Activated CD4-positive, alpha-beta memory T cell treated with anti-CD3 and anti-CD28 coated beads, Interleukin-2, amount 10 ng/mL, durations not matched to agents 7 days and 5 days (primary cell): ENCODE data around the gene ESF1. TPM values are rescaled to one million over a fixed set of nuclear protein-coding genes. Genes with fewer than 3 reads are reported as not detected.
A peak's percentile ranks its signal among the peaks of the same experiment; 100 is the strongest.
"Not testable (repeated sequence)": the region's sequence is repeated elsewhere in the genome, so short reads cannot be mapped to it uniquely, and the experiment has no call there.

Experiments
- CTCF ChIA-PET: fragments of 350-600 bp; sonication (Branson Sonifier 250); formaldehyde crosslinking; loops from one replicate; lab custom pipeline; 2021; ENCODE audit warnings: antibody characterized with exemption, inconsistent platforms; lab: Charles Lee
- POLR2A ChIA-PET: fragments of 350-600 bp; sonication (Branson Sonifier 250); formaldehyde crosslinking; loops from one replicate; lab custom pipeline; 2021; ENCODE audit warnings: antibody characterized with exemption; lab: Charles Lee
- DNase-seq: peaks from one replicate; pipeline ENCODE4 v3.0.0-alpha.2; 2020
- H3K27ac Mint-ChIP-seq: one replicate; pipeline ENCODE4 v1.8.0; 2021; ENCODE audit warnings: mild to moderate bottlenecking, mixed read lengths
- H3K27me3 Mint-ChIP-seq: one replicate; pipeline ENCODE4 v1.8.0; 2021; ENCODE audit warnings: mixed read lengths
- H3K36me3 Mint-ChIP-seq: one replicate; pipeline ENCODE4 v1.8.0; 2021; ENCODE audit warnings: low read depth, mixed read lengths
- H3K4me1 Mint-ChIP-seq: one replicate; pipeline ENCODE4 v1.8.0; 2021; ENCODE audit warnings: mixed read lengths
- H3K4me3 Mint-ChIP-seq: one replicate; pipeline ENCODE4 v1.8.0; 2021; ENCODE audit warnings: mild to moderate bottlenecking, mixed read lengths
- H3K9me3 Mint-ChIP-seq: one replicate; pipeline ENCODE4 v1.8.0; 2021; ENCODE audit warnings: mixed read lengths
- total RNA-seq, 2 experiments: library from RNA; stranded (reverse); gene quantifications; one replicate each; pipeline ENCODE4 v1.2.3, GENCODE V29; 2021

Gene ESF1
- total RNA-seq, 2 experiments from 2014 or later, result 10.1 to 10.6 TPM

DNA sequence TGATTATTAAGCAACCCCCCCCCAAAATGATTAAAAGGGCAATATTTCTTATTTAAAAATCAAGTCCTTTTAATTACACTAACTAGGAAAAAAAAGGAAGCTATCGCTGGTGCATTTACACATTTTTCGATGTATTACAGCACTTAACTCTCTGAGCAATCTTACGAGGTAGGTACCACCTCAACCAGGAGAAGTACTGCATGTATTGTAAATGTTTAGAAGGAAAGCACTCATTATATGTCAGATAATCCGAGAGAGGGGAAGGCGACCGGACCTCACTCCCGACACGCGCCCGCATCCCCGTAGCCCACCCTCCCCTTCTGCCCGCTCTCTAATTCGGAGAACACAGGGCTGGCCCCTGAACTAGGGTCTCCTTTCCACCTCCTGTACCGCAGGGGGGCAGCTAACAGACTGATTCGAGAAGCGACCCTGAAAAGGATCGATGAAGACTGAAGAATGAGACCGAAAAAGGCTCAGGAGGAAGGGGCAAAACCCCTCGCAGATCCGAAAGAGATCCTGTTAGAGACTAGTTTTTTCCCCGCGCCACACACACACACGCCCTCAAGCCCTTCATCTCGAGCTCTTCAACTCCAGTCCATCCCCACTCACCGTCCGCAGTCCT lies 337 bp downstream of the ESF1 start:
- ChIA-PET POLR2A (interaction anchor here (0.9 to 1.9 kb wide), 9 partner anchors 8 to 536 kb away, joined by 3 to 6 read pairs (median 3); no protein-coding TSS in a partner anchor), CTCF (interaction anchor here (0.6 to 3.9 kb wide), 7 partner anchors 10 to 238 kb away, joined by 3 to 47 read pairs (median 6); no protein-coding TSS in a partner anchor)
- Mint-ChIP-seq H3K27ac (peak overlapping the region; percentile 87), H3K36me3 (peaks cover 32% of the 10 kb centered on the region), H3K27me3 (no peaks in the 10 kb centered on the region), H3K4me3 (peak overlapping the region; percentile 97), H3K4me1 (peaks cover 56% of the 10 kb centered on the region), H3K9me3 (no peaks in the 10 kb centered on the region)
- no peak for DNase-seq

DNA sequence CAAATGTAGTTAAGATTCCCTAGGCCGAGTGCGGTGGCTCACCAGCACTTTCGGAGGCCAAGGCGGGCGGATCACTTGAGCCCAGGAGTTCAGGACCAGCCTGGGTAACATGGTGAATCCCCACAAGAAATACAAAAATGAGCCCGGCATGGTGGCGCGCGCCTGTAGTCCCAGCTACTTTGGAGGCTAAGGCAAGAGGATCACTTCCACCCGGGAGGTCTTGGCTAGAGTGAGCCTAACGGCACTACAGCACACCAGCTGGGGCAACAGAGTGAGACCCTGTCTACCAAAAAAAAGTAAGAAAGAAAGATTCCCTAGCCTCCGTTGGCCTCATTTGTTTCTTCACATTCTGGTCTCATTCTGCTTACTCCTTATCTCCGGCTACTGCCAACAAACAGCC lies 1.2 kb downstream of the ESF1 start:
- Mint-ChIP-seq H3K4me3 (peak overlapping the region; percentile 97), H3K4me1 (peaks cover 57% of the 10 kb centered on the region), H3K27ac (no peak overlapping the region), H3K27me3 (no peaks in the 10 kb centered on the region), H3K9me3 (no peaks in the 10 kb centered on the region), H3K36me3 (peaks cover 32% of the 10 kb centered on the region)
- ChIA-PET CTCF (interaction anchor here (2.0 to 3.9 kb wide), 2 partner anchors 9 to 12 kb away, joined by 6 to 47 read pairs; no protein-coding TSS in a partner anchor), POLR2A (interaction anchor here (1.4 to 1.9 kb wide), 3 partner anchors 10 to 27 kb away, joined by 5 to 6 read pairs (median 5); no protein-coding TSS in a partner anchor)
- DNase-seq, result no peak

DNA sequence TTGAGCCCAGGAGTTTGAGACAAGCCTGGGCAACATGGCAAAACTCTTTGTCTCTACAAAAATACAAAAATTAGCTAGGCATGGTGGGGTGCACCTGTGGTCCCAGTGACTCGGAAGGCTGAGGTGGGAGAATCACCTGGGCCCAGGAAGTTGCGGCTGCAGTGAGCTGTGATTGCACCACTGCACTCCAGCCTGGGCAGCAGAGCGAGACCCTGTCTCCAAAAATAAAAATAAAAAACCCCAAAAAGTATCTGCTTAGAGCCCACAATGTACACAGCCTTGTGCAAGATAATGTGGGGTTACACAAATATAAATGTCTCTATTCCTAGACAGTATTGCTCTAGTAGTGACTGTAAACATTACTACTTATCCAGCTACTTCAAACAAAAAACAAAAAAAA lies 5.9 kb downstream of the ESF1 start:
- Mint-ChIP-seq H3K27me3 (no peaks in the 10 kb centered on the region), H3K4me1 (peaks cover 42% of the 10 kb centered on the region)
- POLR2A ChIA-PET, result interaction anchor here (0.9 kb wide), 1 partner anchor 9 kb away, joined by 3 read pairs; no protein-coding TSS in a partner anchor

DNA sequence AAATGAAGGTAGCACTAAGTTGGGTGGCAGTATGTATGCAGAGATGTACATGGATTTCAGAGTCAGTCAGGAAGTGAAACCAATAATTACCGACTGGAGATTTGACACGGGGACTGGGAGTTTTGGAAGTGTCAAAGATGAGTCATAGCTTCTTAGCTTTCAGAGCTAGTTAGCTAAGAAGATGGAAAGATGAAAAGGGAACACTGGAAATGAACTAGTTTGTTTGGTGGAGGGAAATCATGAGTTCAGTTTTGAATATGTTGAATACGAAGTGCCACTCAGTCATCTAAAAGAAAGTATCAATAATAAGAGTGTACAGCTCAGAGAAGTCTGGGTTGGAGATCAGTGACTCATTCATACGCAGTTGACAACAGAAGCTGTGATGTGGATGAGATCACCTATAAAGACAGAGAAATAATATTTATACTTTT lies 7.5 kb downstream of the ESF1 start:
- no peak for DNase-seq
- H3K4me3 Mint-ChIP-seq, result no peak overlapping the region
- H3K27ac Mint-ChIP-seq, result peak overlapping the region; percentile 12
- CTCF ChIA-PET, result interaction anchor here (1.3 to 3.8 kb wide), 3 partner anchors 11 to 43 kb away, joined by 3 to 20 read pairs (median 4); no protein-coding TSS in a partner anchor
- H3K9me3 Mint-ChIP-seq, result no peaks in the 10 kb centered on the region
- H3K4me1 Mint-ChIP-seq, result peaks cover 31% of the 10 kb centered on the region
- no peaks in the 10 kb centered on the region for H3K27me3 Mint-ChIP-seq
- POLR2A ChIA-PET, result interaction anchor here (0.8 to 2.8 kb wide), 2 partner anchors 8 to 9 kb away, joined by 3 to 12 read pairs; partner anchors contain the start of genes ESF1 and NDUFAF5
- peaks cover 53% of the 10 kb centered on the region for H3K36me3 Mint-ChIP-seq

More for the DNA sequence above, 5.9 kb downstream of the ESF1 start:
- Mint-ChIP-seq H3K36me3 (peaks cover 51% of the 10 kb centered on the region), H3K27ac (no peak overlapping the region), H3K9me3 (no peaks in the 10 kb centered on the region), H3K4me3 (no peak overlapping the region)
- CTCF ChIA-PET, result interaction anchor here (3.8 kb wide), 1 partner anchor 10 kb away, joined by 20 read pairs; no protein-coding TSS in a partner anchor
- no peak for DNase-seq

DNA sequence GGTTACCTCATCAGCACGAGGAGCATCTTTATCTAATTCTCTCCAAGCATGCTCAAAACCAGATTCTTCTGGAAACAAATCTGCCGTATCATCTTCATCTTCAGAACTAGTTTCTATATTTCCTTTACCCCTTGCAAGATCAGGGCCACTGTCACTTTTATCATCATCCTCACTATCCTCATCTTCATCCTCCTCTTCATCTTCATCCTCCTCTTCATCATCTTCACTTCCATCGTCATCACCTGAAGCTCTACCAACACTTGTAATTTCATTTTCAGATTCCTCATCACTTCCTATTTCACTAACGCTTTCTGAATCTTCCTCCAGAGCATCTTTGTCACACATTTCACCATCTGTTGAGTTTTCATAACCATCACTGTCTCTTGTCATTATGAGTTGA lies 8.9 kb downstream of the ESF1 start:
- Mint-ChIP-seq H3K27me3 (no peaks in the 10 kb centered on the region), H3K4me1 (peaks cover 28% of the 10 kb centered on the region), H3K27ac (no peak overlapping the region), H3K4me3 (no peak overlapping the region), H3K9me3 (no peaks in the 10 kb centered on the region), H3K36me3 (peaks cover 47% of the 10 kb centered on the region)
- ChIA-PET CTCF (interaction anchor here (3.8 kb wide), 1 partner anchor 13 kb away, joined by 20 read pairs; no protein-coding TSS in a partner anchor), POLR2A (interaction anchor here (2.8 kb wide), 1 partner anchor 10 kb away, joined by 12 read pairs; no protein-coding TSS in a partner anchor)
- no peak for DNase-seq

DNA sequence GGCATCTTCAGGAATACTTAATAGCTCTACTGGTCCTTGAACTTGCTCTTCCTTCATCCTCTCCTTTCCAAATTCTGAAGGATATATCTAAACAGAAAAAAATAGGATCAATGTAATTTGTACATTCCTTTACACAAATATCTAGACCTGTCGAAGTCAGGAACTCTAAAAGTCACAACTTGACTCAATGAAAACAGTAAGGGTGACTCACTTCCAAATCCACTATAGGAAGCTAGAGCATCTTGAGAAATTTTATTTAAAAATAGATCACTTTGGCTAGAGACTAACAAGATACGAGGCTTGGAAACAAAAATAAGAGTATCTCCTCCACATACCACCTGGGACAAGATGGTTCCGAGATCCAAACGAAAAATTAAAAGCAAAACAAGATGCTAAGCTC lies 12.2 kb downstream of the ESF1 start:
- Mint-ChIP-seq H3K27ac (no peak overlapping the region), H3K27me3 (no peaks in the 10 kb centered on the region), H3K36me3 (peaks cover 46% of the 10 kb centered on the region), H3K4me3 (no peak overlapping the region), H3K4me1 (peaks cover 12% of the 10 kb centered on the region), H3K9me3 (no peaks in the 10 kb centered on the region)
- POLR2A ChIA-PET, result interaction anchor here (1.2 kb wide), 1 partner anchor 12 kb away, joined by 3 read pairs; the partner anchor contains the start of genes ESF1 and NDUFAF5
- CTCF ChIA-PET, result interaction anchor here (0.7 to 3.9 kb wide), 13 partner anchors 10 to 655 kb away, joined by 3 to 47 read pairs (median 6); partner anchors contain the start of genes ESF1 and NDUFAF5
- no peak for DNase-seq

DNA sequence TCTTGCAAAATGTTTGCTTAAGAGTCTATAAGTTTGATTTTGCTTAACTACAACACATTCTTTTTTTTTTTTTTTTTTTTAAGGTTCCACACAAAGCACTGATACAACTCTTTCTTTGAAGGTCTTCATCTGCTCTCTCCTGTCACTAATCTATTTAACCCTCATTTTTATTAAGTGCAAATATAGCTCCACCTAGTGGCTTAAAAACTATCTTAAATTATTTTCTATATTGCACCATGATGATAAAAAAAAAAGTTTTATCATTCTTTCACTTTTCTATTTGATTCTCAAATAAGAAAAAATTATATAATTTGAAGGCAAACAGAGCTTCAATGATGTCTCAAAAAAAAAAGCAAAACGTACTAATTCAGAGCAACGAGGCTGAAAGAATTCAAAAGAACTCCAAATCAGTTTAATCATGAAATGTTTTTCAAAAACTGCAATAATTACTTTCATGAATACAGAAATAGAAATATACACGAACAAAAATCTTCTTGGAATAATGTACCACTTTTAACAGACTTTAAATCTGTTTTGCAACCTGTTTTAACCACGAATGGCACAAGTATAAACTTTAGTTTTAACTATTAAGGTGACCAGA lies 12.8 kb downstream of the ESF1 start:
- no peak for DNase-seq
- Mint-ChIP-seq H3K27me3 (no peaks in the 10 kb centered on the region), H3K4me1 (peaks cover 8% of the 10 kb centered on the region), H3K36me3 (peaks cover 46% of the 10 kb centered on the region), H3K27ac (no peak overlapping the region), H3K9me3 (no peaks in the 10 kb centered on the region), H3K4me3 (no peak overlapping the region)
- CTCF ChIA-PET, result interaction anchor here (0.7 to 3.9 kb wide), 21 partner anchors 9 to 1532 kb away, joined by 3 to 47 read pairs (median 5); partner anchors contain the start of genes ESF1 and NDUFAF5
- POLR2A ChIA-PET, result interaction anchor here (1.2 kb wide), 1 partner anchor 13 kb away, joined by 3 read pairs; the partner anchor contains the start of genes ESF1 and NDUFAF5

DNA sequence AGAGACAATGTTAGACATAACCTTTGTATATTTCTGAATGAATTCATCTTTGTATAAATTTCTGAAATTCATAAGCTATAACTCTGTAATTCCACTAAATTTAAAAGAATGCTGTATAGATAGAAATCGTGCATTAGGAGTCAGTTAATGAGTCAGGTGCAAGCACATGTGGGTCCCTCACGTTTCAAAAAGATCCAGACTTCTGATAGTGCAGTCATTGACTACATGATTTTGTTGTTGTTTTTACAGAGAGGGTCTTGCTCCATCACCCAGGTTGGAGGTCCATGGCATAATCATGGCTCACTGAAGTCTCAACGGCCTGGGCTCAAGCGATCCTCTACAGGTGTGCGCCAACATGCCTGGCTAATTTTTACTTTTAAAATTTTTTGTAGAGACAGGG lies 14.6 kb downstream of the ESF1 start:
- CTCF ChIA-PET, result interaction anchor here (3.9 kb wide), 1 partner anchor 15 kb away, joined by 47 read pairs; the partner anchor contains the start of genes ESF1 and NDUFAF5
- no peaks in the 10 kb centered on the region for H3K27me3 Mint-ChIP-seq
- no peak overlapping the region for H3K27ac Mint-ChIP-seq
- H3K9me3 Mint-ChIP-seq, result peaks cover 6% of the 10 kb centered on the region
- peaks cover 52% of the 10 kb centered on the region for H3K36me3 Mint-ChIP-seq
- POLR2A ChIA-PET, result no interaction called here
- peaks cover 5% of the 10 kb centered on the region for H3K4me1 Mint-ChIP-seq
- DNase-seq, result no peak
- no peak overlapping the region for H3K4me3 Mint-ChIP-seq

DNA sequence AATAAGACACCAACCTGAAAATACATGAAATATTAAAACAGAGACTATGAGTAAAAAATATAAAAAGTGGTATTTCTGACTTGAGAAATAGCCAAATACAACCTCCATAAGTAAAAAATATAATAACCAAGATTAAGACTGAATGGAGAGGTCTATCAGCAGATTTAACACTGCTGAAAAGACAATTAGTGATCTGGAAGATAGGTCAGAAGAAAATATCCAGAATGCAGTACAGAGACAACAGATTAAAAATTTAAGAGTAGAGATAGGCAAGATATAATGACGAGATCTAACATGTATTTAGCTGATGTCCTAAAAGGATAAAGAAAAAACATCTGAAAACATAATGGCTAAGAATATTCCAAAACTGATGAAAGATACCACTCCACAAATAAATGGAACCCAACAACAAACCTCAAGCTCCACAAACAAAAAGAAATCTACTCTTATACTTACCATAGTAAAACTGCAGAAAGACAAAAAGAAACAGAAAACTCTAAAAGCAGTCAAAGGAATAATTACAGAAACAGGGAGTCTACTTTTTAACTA lies 18.8 kb downstream of the ESF1 start:
- Mint-ChIP-seq H3K27me3 (no peaks in the 10 kb centered on the region), H3K27ac (no peak overlapping the region), H3K36me3 (peaks cover 47% of the 10 kb centered on the region), H3K9me3 (peaks cover 6% of the 10 kb centered on the region), H3K4me3 (no peak overlapping the region), H3K4me1 (peaks cover 5% of the 10 kb centered on the region)
- no peak for DNase-seq
- ChIA-PET POLR2A (no interaction called here), CTCF (no interaction called here)

DNA sequence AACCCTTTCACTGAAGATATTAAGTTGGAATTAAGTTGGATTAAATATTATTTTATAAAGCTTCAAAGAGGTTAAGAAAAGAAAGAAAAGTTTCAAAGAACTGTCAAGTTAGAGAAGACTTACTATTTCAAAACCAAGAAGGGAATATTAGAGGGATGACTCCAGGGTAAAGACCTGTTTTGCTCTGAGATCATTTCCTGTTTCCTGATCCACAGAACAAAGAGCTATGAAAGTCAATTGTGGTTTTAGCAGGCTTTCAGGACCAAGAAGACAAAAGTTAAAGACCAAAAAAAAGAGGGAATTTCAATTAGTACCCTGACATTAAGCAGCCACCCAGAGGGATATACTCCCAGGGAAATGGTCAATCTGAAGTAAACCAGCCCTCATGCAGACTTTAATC lies 19.4 kb downstream of the ESF1 start:
- peaks cover 45% of the 10 kb centered on the region for H3K36me3 Mint-ChIP-seq
- no peaks in the 10 kb centered on the region for H3K27me3 Mint-ChIP-seq
- H3K4me3 Mint-ChIP-seq, result no peak overlapping the region
- no peak overlapping the region for H3K27ac Mint-ChIP-seq
- CTCF ChIA-PET, result interaction anchor here (0.8 kb wide), 1 partner anchor 23 kb away, joined by 3 read pairs; no protein-coding TSS in a partner anchor
- POLR2A ChIA-PET, result interaction anchor here (0.7 kb wide), 1 partner anchor 20 kb away, joined by 4 read pairs; the partner anchor contains the start of genes ESF1 and NDUFAF5
- no peak for DNase-seq
- H3K9me3 Mint-ChIP-seq, result peaks cover 6% of the 10 kb centered on the region
- H3K4me1 Mint-ChIP-seq, result peaks cover 5% of the 10 kb centered on the region

DNA sequence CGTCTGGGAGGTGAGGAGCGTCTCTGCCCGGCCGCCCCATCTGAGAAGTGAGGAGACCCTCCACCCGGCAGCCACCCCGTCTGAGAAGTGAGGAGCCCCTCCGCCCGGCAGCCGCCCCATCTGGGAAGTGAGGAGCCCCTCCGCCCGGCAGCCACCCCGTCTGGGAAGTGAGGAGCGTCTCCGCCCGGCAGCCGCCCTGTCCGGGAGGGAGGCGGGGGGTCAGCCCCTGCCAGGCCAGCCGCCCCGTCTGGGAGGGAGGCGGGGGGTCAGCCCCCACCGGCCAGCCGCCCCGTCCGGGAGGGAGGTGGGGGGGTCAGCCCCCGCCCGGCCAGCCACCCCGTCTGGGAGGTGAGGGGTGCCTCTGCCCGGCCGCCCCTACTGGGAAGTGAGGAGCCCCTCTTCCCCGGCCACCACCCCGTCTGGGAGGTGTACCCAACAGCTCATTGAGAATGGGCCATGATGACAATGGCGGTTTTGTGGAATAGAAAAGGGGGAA lies 24.2 kb downstream of the ESF1 start:
- H3K4me3 Mint-ChIP-seq, H3K27ac Mint-ChIP-seq, DNase-seq, POLR2A ChIA-PET, H3K9me3 Mint-ChIP-seq, H3K27me3 Mint-ChIP-seq, CTCF ChIA-PET, H3K4me1 Mint-ChIP-seq: not testable (repeated sequence)
- peaks cover 29% of the 10 kb centered on the region for H3K36me3 Mint-ChIP-seq

DNA sequence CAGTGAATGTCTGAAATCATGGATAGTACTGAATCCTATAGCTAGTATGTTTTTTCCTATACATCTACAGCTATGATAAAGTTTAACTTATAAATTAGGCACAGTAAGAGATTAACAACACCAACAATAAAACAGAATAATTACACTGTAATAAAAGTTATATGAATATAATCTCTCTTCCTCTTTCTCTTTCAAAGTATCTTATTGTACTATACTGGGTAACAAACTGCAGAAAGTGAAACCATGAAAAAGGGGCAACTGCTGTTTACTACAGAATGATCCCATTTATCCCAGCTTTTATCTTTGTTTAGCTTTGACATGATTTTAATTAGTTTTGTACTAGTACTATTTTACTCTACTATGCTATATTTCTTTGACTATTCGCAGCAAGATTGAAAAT lies 25.8 kb downstream of the ESF1 start:
- no peak for DNase-seq
- Mint-ChIP-seq H3K4me1 (no peaks in the 10 kb centered on the region), H3K36me3 (peaks cover 14% of the 10 kb centered on the region), H3K27ac (no peak overlapping the region), H3K4me3 (no peak overlapping the region), H3K27me3 (no peaks in the 10 kb centered on the region), H3K9me3 (no peaks in the 10 kb centered on the region)
- ChIA-PET CTCF (no interaction called here), POLR2A (no interaction called here)
